Natural killer cell (primary cell): ENCODE data around the gene ATP2B1. TPM values are rescaled to one million over a fixed set of nuclear protein-coding genes. Genes with fewer than 3 reads are reported as not detected.

ENCODE experiments used
- ATAC-seq, 3 donors: fragments of 150-1000 bp in 2 of 3; fragments of 200-7000 bp in 1 of 3; cut with Tn5 transposase; 1 replicate in 1 of 3; 2 replicates in 2 of 3; pipeline ENCODE4 v1.10.0; 2021; ENCODE audit warnings: mild to moderate bottlenecking in 2 of 3, moderate library complexity in 2 of 3
- DNase-seq, 2 donors: peaks; one replicate each; pipeline versions ENCODE4 v3.0.0 to v3.0.0-alpha.2; 2013 to 2021; ENCODE audit warnings: mixed read lengths in 1 of 2
- H3K27ac ChIP-seq: one replicate; pipeline ENCODE4 v1.5.1; 2013; ENCODE audit warnings: mild to moderate bottlenecking, low read length
- H3K27me3 ChIP-seq: one replicate; pipeline ENCODE4 v1.6.1; 2013; ENCODE audit warnings: low read length; ENCODE audit not compliant: control insufficient read depth, insufficient read depth
- H3K36me3 ChIP-seq: one replicate; pipeline ENCODE4 v1.6.1; 2013; ENCODE audit warnings: low read length; ENCODE audit not compliant: control insufficient read depth, insufficient read depth
- H3K4me1 ChIP-seq: one replicate; pipeline ENCODE4 v1.6.1; 2013; ENCODE audit warnings: low read length; ENCODE audit not compliant: control insufficient read depth, insufficient read depth
- H3K4me3 ChIP-seq: one replicate; pipeline ENCODE4 v1.5.1; 2013; ENCODE audit warnings: low read length
- H3K9me3 ChIP-seq: one replicate; pipeline ENCODE4 v1.6.1; 2013; ENCODE audit warnings: low read length; ENCODE audit not compliant: control insufficient read depth, insufficient read depth
- H3K27ac Mint-ChIP-seq, 2 donors: one replicate each; pipeline ENCODE4 v1.8.0; 2022; ENCODE audit warnings: mild to moderate bottlenecking in 2 of 2, mixed read lengths in 2 of 2, moderate library complexity in 1 of 2
- H3K27me3 Mint-ChIP-seq, 2 donors: one replicate each; pipeline ENCODE4 v1.8.0; 2022; ENCODE audit warnings: low read depth in 2 of 2, mixed read lengths in 2 of 2
- H3K36me3 Mint-ChIP-seq: one replicate; pipeline ENCODE4 v1.8.0; 2022; ENCODE audit warnings: mixed read lengths
- H3K4me1 Mint-ChIP-seq, 2 donors: one replicate each; pipeline ENCODE4 v1.8.0; 2022; ENCODE audit warnings: mixed read lengths in 2 of 2
- H3K4me3 Mint-ChIP-seq: one replicate; pipeline ENCODE4 v1.8.0; 2022; ENCODE audit warnings: mild to moderate bottlenecking, moderate library complexity, mixed read lengths
- H3K9me3 Mint-ChIP-seq, 2 donors: one replicate each; pipeline ENCODE4 v1.8.0; 2022; ENCODE audit warnings: mixed read lengths in 2 of 2
- CTCF ChIP-seq: fragments of 200-600 bp; IDR thresholded peaks from one replicate; pipeline ENCODE4 v1.8.0; 2022; ENCODE audit warnings: antibody characterized with exemption
- WGBS: methylation state at CpG from one replicate; pipeline ENCODE4 v1.1.7; 2013; ENCODE audit warnings: missing lambda C conversion rate; ENCODE audit not compliant: insufficient coverage; 5-methylcytosine and 5-hydroxymethylcytosine counted together
- intact Hi-C: fragments of 100-400 bp; cut with micrococcal nuclease; formaldehyde crosslinking; loops from one replicate; pipeline ENCODE4 v1.14.2; 2022
- total RNA-seq, 4 donors: library from RNA; stranded (reverse); fragments of 120-200 nt in 1 of 4; gene quantifications; one replicate each; pipeline versions ENCODE4 v1.2.3 to v1.2.4, GENCODE V29; 2013 to 2022

Gene ATP2B1
- total RNA-seq, 3 donors from 2014 or later (not counting 1 experiment from before 2014, with no cell fraction given): 87.8 to 97.6 (median 97.3) TPM

- Histone ChIP-seq H3K27me3 (no peaks in the 10 kb centered on the region), H3K36me3 (no peaks in the 10 kb centered on the region), H3K4me1 (no peaks in the 10 kb centered on the region), H3K27ac (no peak overlapping the region), H3K4me3 (no peak overlapping the region), H3K9me3 (no peaks in the 10 kb centered on the region)
- no peak overlapping the region for H3K4me3 Mint-ChIP-seq
- no peak for DNase-seq
- no peak for ATAC-seq
- H3K4me1 Mint-ChIP-seq: peaks cover 0 to 5% of the 10 kb centered on the region in 2 donors
- 94% methylated on average over 5 of the region's 5 CpGs for WGBS
- intact Hi-C loops: no loop called here
- no peaks in the 10 kb centered on the region for H3K9me3 Mint-ChIP-seq
- no peaks in the 10 kb centered on the region for H3K36me3 Mint-ChIP-seq
- peaks cover 0 to 6% of the 10 kb centered on the region in 2 donors for H3K27me3 Mint-ChIP-seq
- no peak for TF ChIP-seq CTCF
- H3K27ac Mint-ChIP-seq: no peak overlapping the region
These were observed 140.2 kb downstream of the ATP2B1 start for GRCh38 chr12:89568484-89568883.

- DNase-seq (no peak), ATAC-seq (no peak)
- Mint-ChIP-seq H3K9me3 (no peaks in the 10 kb centered on the region), H3K27ac (no peak overlapping the region), H3K27me3 (peaks cover 0 to 6% of the 10 kb centered on the region in 2 donors), H3K36me3 (no peaks in the 10 kb centered on the region), H3K4me1 (peaks cover 0 to 5% of the 10 kb centered on the region in 2 donors), H3K4me3 (no peak overlapping the region)
- intact Hi-C loops: no loop called here
- no peaks in the 10 kb centered on the region for H3K4me1 ChIP-seq
- H3K36me3 ChIP-seq: no peaks in the 10 kb centered on the region
- no peak for TF ChIP-seq CTCF
- H3K9me3 ChIP-seq: no peaks in the 10 kb centered on the region
- no peak overlapping the region for H3K4me3 ChIP-seq
- WGBS: 95% methylated on average over 2 of the region's 3 CpGs
- no peak overlapping the region for H3K27ac ChIP-seq
- no peaks in the 10 kb centered on the region for H3K27me3 ChIP-seq
These were observed 140.9 kb downstream of the ATP2B1 start for GRCh38 chr12:89567691-89568239.

GRCh38 chr12:89566615-89567014 is 142.0 kb downstream of the ATP2B1 start:
- H3K36me3 Mint-ChIP-seq: no peaks in the 10 kb centered on the region
- no peaks in the 10 kb centered on the region for H3K4me1 ChIP-seq
- no peaks in the 10 kb centered on the region for H3K9me3 Mint-ChIP-seq
- no peaks in the 10 kb centered on the region for H3K27me3 ChIP-seq
- peaks cover 0 to 5% of the 10 kb centered on the region in 2 donors for H3K4me1 Mint-ChIP-seq
- intact Hi-C loops: no loop called here
- no peak overlapping the region for H3K27ac ChIP-seq
- H3K4me3 ChIP-seq: no peak overlapping the region
- no peaks in the 10 kb centered on the region for H3K9me3 ChIP-seq
- no peaks in the 10 kb centered on the region for H3K36me3 ChIP-seq
- H3K4me3 Mint-ChIP-seq: no peak overlapping the region
- H3K27me3 Mint-ChIP-seq: peaks cover 0 to 6% of the 10 kb centered on the region in 2 donors
- H3K27ac Mint-ChIP-seq: no peak overlapping the region
- no peak for TF ChIP-seq CTCF
- DNase-seq: no peak
- ATAC-seq: no peak

- intact Hi-C loops: no loop called here
- no peak overlapping the region for H3K4me3 ChIP-seq
- H3K9me3 Mint-ChIP-seq: no peaks in the 10 kb centered on the region
- H3K36me3 Mint-ChIP-seq: no peaks in the 10 kb centered on the region
- H3K27ac ChIP-seq: no peak overlapping the region
- H3K27ac Mint-ChIP-seq: no peak overlapping the region
- DNase-seq: no peak
- no peaks in the 10 kb centered on the region for H3K27me3 ChIP-seq
- ATAC-seq: no peak
- no peaks in the 10 kb centered on the region for H3K9me3 ChIP-seq
- no peaks in the 10 kb centered on the region for H3K4me1 ChIP-seq
- H3K36me3 ChIP-seq: no peaks in the 10 kb centered on the region
- peaks cover 0 to 6% of the 10 kb centered on the region in 2 donors for H3K27me3 Mint-ChIP-seq
- no peak for TF ChIP-seq CTCF
- H3K4me3 Mint-ChIP-seq: no peak overlapping the region
- peaks cover 0 to 5% of the 10 kb centered on the region in 2 donors for H3K4me1 Mint-ChIP-seq
These were observed 143.6 kb downstream of the ATP2B1 start for GRCh38 chr12:89565002-89565401.
